ENCODE measurements around the gene INAVA.

GRCh38 chr1:200906491-200906890, 11.8 kb downstream of the INAVA start:
- TF ChIP-seq, protein P1, sequence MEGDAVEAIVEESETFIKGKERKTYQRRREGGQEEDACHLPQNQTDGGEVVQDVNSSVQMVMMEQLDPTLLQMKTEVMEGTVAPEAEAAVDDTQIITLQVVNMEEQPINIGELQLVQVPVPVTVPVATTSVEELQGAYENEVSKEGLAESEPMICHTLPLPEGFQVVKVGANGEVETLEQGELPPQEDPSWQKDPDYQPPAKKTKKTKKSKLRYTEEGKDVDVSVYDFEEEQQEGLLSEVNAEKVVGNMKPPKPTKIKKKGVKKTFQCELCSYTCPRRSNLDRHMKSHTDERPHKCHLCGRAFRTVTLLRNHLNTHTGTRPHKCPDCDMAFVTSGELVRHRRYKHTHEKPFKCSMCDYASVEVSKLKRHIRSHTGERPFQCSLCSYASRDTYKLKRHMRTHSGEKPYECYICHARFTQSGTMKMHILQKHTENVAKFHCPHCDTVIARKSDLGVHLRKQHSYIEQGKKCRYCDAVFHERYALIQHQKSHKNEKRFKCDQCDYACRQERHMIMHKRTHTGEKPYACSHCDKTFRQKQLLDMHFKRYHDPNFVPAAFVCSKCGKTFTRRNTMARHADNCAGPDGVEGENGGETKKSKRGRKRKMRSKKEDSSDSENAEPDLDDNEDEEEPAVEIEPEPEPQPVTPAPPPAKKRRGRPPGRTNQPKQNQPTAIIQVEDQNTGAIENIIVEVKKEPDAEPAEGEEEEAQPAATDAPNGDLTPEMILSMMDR (IDR thresholded peaks at IDR 0.05; ENCODE audit: borderline replicate concordance, extremely low read depth, low read length, poor library complexity, severe bottlenecking): no peak
- no peak for TF ChIP-seq EZH2 (IDR thresholded peaks at IDR 0.05; ENCODE audit: borderline replicate concordance, low read depth, low read length, severe bottlenecking)

All from DND-41 (cell line).